Transverse colon (tissue), 4 donors: ENCODE results near the gene SLC39A3.

ENCODE experiments used
- POLR2AphosphoS5 ChIP-seq, 3 donors: sonication (generic); formaldehyde crosslinking; IDR thresholded peaks; one replicate each; pipeline ENCODE4 v1.6.1; 2016; ENCODE audit warnings: antibody characterized with exemption in 3 of 3
- TF ChIP-seq, protein P1 (sequence below), 5 experiments: fragments of 200-600 bp in 3 of 5; fragments of 450-650 bp in 2 of 5; sonication (generic) in 3 of 5; IDR thresholded peaks; 1 replicate in 2 of 5; 2 replicates in 3 of 5; pipeline ENCODE4 v1.5.1; 2016 to 2017; ENCODE audit warnings: antibody characterized with exemption in 5 of 5, inconsistent platforms in 3 of 5, mild to moderate bottlenecking in 2 of 5, moderate library complexity in 1 of 5

- TF ChIP-seq, protein P1, sequence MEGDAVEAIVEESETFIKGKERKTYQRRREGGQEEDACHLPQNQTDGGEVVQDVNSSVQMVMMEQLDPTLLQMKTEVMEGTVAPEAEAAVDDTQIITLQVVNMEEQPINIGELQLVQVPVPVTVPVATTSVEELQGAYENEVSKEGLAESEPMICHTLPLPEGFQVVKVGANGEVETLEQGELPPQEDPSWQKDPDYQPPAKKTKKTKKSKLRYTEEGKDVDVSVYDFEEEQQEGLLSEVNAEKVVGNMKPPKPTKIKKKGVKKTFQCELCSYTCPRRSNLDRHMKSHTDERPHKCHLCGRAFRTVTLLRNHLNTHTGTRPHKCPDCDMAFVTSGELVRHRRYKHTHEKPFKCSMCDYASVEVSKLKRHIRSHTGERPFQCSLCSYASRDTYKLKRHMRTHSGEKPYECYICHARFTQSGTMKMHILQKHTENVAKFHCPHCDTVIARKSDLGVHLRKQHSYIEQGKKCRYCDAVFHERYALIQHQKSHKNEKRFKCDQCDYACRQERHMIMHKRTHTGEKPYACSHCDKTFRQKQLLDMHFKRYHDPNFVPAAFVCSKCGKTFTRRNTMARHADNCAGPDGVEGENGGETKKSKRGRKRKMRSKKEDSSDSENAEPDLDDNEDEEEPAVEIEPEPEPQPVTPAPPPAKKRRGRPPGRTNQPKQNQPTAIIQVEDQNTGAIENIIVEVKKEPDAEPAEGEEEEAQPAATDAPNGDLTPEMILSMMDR (IDR thresholded peaks at IDR 0.05), result no peak
- no peak for TF ChIP-seq POLR2AphosphoS5 (IDR thresholded peaks at IDR 0.05)
These were observed 23.9 kb upstream of the SLC39A3 start for GRCh38 chr19:2763687-2764086.
